H1 (cell line): ENCODE measurements around the gene HOXC13. TPM values are rescaled to one million over a fixed set of nuclear protein-coding genes. Genes with fewer than 3 reads are reported as not detected.

Experiments
- BACH1 ChIP-seq: IDR thresholded peaks from 2 replicates; pipeline ENCODE4 v1.6.1; 2012; ENCODE audit warnings: low read length, improper control_type of control experiment
- BRCA1 ChIP-seq: IDR thresholded peaks from 2 replicates; pipeline ENCODE4 v1.6.1; 2012; ENCODE audit warnings: low read depth, low read length, improper control_type of control experiment
- EP300 ChIP-seq, 2 experiments: IDR thresholded peaks; 1 replicate in 1 of 2; 2 replicates in 1 of 2; pipeline ENCODE4 v1.6.1; 2011 to 2012; ENCODE audit warnings: low read depth in 2 of 2, low read length in 2 of 2, mild to moderate bottlenecking in 2 of 2, borderline replicate concordance in 1 of 2, inconsistent platforms in 1 of 2, moderate library complexity in 1 of 2
- EZH2 ChIP-seq: fragments of 200-600 bp; sonication (generic); IDR thresholded peaks from 2 replicates; pipeline ENCODE4 v1.7.1; 2012; ENCODE audit warnings: low read depth, mild to moderate bottlenecking, moderate library complexity, low read length, inconsistent platforms; ENCODE audit not compliant: severe bottlenecking
- HDAC6 ChIP-seq: IDR thresholded peaks from one replicate; pipeline ENCODE4 v1.7.1; 2012; ENCODE audit warnings: low read depth, mild to moderate bottlenecking, inconsistent platforms, low read length, moderate library complexity
- KDM4A ChIP-seq: IDR thresholded peaks from one replicate; pipeline ENCODE4 v1.7.1; 2012; ENCODE audit warnings: low read depth, mild to moderate bottlenecking, moderate library complexity, low read length, inconsistent platforms; ENCODE audit not compliant: severe bottlenecking
- RNF2 ChIP-seq: fragments of 200-900, 300-1000 bp; sonication (generic); IDR thresholded peaks from 2 replicates; pipeline ENCODE4 v1.7.1; 2016; ENCODE audit warnings: borderline replicate concordance, low read depth, mild to moderate bottlenecking, antibody characterized with exemption, low read length; ENCODE audit not compliant: poor library complexity, severe bottlenecking; ENCODE audit errors: missing control alignments
- TEAD4 ChIP-seq: IDR thresholded peaks from 2 replicates; pipeline ENCODE4 v1.6.1; 2012; ENCODE audit warnings: low read depth, low read length, inconsistent platforms, mixed read lengths
- polyA plus RNA-seq, 7 experiments: library from polyadenylated mRNA; depleted of rRNA in 3 of 7; stranded (reverse) in 5 of 7; unstranded in 2 of 7; fragments of >200 nt in 5 of 7; fragments of 200-250 nt in 2 of 7; gene quantifications; 1 replicate in 5 of 7; 2 replicates in 1 of 7; 4 replicates in 1 of 7; pipeline versions ENCODE4 v1.2.1 to v1.2.3, GENCODE V29; 2011 to 2013; ENCODE audit warnings: missing spikeins in 2 of 7, mixed read lengths in 2 of 7
- total RNA-seq: library from RNA; stranded (reverse); fragmentation: NEBNext Ultra II Directional; extraction: Animal tissue kit (Norgen Biotek cat#: 25700); gene quantifications from 2 replicates; pipeline ENCODE4 v1.2.1, GENCODE V29; 2021
- TF ChIP-seq, protein P1 (sequence below): fragments of 300-600 bp; sonication (generic); IDR thresholded peaks from 2 replicates; pipeline ENCODE4 v1.7.1; 2012; ENCODE audit warnings: low read length, moderate library complexity, mild to moderate bottlenecking, inconsistent platforms; ENCODE audit not compliant: insufficient replicate concordance

HOXC13 gene
- total and polyA plus RNA-seq, 2 of the 8 experiments (the other 6 are each of a cell fraction or from before 2014, with no cell fraction given) = 0.02 TPM; not detected in 1

DNA sequence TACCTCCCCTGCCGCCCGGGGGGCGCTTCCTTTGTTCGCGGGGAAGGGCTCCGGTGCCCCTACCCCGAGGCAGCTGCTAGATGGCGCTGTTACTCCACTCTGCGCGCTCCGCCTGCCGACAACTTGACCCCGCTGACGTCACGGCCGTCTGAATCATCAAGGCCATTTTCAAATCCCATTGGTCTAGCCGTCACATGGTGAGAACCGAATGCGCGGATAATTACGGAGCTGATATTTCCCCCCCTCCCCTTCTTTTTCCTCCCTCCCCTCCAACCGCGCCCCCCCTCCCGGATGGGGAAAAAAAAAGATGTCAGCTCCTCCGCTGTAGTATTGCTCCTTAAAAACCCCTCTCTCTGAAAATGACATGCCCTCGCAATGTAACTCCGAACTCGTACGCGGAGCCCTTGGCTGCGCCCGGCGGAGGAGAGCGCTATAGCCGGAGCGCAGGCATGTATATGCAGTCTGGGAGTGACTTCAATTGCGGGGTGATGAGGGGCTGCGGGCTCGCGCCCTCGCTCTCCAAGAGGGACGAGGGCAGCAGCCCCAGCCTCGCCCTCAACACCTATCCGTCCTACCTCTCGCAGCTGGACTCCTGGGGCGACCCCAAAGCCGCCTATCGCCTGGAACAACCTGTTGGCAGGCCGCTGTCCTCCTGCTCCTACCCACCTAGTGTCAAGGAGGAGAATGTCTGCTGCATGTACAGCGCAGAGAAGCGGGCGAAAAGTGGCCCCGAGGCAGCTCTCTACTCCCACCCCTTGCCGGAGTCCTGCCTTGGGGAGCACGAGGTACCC, 46.5 kb downstream of the HOXC13 start, which contains the start of gene HOXC10 (continued):
- TF ChIP-seq, protein P1, sequence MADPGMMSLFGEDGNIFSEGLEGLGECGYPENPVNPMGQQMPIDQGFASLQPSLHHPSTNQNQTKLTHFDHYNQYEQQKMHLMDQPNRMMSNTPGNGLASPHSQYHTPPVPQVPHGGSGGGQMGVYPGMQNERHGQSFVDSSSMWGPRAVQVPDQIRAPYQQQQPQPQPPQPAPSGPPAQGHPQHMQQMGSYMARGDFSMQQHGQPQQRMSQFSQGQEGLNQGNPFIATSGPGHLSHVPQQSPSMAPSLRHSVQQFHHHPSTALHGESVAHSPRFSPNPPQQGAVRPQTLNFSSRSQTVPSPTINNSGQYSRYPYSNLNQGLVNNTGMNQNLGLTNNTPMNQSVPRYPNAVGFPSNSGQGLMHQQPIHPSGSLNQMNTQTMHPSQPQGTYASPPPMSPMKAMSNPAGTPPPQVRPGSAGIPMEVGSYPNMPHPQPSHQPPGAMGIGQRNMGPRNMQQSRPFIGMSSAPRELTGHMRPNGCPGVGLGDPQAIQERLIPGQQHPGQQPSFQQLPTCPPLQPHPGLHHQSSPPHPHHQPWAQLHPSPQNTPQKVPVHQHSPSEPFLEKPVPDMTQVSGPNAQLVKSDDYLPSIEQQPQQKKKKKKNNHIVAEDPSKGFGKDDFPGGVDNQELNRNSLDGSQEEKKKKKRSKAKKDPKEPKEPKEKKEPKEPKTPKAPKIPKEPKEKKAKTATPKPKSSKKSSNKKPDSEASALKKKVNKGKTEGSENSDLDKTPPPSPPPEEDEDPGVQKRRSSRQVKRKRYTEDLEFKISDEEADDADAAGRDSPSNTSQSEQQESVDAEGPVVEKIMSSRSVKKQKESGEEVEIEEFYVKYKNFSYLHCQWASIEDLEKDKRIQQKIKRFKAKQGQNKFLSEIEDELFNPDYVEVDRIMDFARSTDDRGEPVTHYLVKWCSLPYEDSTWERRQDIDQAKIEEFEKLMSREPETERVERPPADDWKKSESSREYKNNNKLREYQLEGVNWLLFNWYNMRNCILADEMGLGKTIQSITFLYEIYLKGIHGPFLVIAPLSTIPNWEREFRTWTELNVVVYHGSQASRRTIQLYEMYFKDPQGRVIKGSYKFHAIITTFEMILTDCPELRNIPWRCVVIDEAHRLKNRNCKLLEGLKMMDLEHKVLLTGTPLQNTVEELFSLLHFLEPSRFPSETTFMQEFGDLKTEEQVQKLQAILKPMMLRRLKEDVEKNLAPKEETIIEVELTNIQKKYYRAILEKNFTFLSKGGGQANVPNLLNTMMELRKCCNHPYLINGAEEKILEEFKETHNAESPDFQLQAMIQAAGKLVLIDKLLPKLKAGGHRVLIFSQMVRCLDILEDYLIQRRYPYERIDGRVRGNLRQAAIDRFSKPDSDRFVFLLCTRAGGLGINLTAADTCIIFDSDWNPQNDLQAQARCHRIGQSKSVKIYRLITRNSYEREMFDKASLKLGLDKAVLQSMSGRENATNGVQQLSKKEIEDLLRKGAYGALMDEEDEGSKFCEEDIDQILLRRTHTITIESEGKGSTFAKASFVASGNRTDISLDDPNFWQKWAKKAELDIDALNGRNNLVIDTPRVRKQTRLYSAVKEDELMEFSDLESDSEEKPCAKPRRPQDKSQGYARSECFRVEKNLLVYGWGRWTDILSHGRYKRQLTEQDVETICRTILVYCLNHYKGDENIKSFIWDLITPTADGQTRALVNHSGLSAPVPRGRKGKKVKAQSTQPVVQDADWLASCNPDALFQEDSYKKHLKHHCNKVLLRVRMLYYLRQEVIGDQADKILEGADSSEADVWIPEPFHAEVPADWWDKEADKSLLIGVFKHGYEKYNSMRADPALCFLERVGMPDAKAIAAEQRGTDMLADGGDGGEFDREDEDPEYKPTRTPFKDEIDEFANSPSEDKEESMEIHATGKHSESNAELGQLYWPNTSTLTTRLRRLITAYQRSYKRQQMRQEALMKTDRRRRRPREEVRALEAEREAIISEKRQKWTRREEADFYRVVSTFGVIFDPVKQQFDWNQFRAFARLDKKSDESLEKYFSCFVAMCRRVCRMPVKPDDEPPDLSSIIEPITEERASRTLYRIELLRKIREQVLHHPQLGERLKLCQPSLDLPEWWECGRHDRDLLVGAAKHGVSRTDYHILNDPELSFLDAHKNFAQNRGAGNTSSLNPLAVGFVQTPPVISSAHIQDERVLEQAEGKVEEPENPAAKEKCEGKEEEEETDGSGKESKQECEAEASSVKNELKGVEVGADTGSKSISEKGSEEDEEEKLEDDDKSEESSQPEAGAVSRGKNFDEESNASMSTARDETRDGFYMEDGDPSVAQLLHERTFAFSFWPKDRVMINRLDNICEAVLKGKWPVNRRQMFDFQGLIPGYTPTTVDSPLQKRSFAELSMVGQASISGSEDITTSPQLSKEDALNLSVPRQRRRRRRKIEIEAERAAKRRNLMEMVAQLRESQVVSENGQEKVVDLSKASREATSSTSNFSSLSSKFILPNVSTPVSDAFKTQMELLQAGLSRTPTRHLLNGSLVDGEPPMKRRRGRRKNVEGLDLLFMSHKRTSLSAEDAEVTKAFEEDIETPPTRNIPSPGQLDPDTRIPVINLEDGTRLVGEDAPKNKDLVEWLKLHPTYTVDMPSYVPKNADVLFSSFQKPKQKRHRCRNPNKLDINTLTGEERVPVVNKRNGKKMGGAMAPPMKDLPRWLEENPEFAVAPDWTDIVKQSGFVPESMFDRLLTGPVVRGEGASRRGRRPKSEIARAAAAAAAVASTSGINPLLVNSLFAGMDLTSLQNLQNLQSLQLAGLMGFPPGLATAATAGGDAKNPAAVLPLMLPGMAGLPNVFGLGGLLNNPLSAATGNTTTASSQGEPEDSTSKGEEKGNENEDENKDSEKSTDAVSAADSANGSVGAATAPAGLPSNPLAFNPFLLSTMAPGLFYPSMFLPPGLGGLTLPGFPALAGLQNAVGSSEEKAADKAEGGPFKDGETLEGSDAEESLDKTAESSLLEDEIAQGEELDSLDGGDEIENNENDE = no peak
- TF ChIP-seq KDM4A (no peak), RNF2 (peak; percentile 69), EZH2 (no peak), TEAD4 (no peak), HDAC6 (no peak), EP300 (IDR thresholded peaks at IDR 0.05; ENCODE audit: borderline replicate concordance in 1 of 2, low read depth in 2 of 2, low read length in 2 of 2) (0 out of 3 replicates have a peak, but pooled peaks of 1 of the 2 experiments have one; percentile 18), BRCA1 (0 out of 2 replicates have a peak, but pooled peaks have one; percentile 13), BACH1 (no peak)
